IMR-90 (cell line): Measurements from ENCODE around the gene NPLOC4. TPM values are rescaled to one million over a fixed set of nuclear protein-coding genes. Genes with fewer than 3 reads are reported as not detected.

Experiments used
- ATAC-seq: fragments of 200-7000 bp; cut with Tn5 transposase; 2 replicates; pipeline ENCODE4 v1.9.1; 2020; ENCODE audit warnings: low read depth, mild to moderate bottlenecking, moderate library complexity
- BruUV-seq: library from RNA; stranded (reverse); fragments of 400-500 nt; replicated peaks from 2 replicates; lab custom pipeline; 2021; lab: Mats Ljungman, UMichigan
- CTCF ChIA-PET: fragments of 300-600 bp; formaldehyde crosslinking; extraction: SDS; loops from one replicate; lab custom pipeline; 2021; ENCODE audit warnings: antibody characterized with exemption; lab: Yijun Ruan, JAX
- POLR2A ChIA-PET: fragments of 300-600 bp; sonication (Branson Sonifier 250); formaldehyde crosslinking; loops from one replicate; lab custom pipeline; 2022; ENCODE audit warnings: antibody characterized with exemption; ENCODE audit not compliant: unreplicated experiment; lab: Charles Lee
- DNase-seq: peaks from one replicate; pipeline ENCODE4 v3.0.0; 2013
- H2AFZ ChIP-seq: replicated peaks from 2 replicates; pipeline ENCODE3; 2013; ENCODE audit warnings: low read length, mild to moderate bottlenecking; ENCODE audit not compliant: poor library complexity
- H2AK5ac ChIP-seq: 2 replicates; pipeline ENCODE4 v1.6.1; 2013; ENCODE audit warnings: low read depth, low read length, inconsistent platforms
- H2AK9ac ChIP-seq: replicated peaks from 2 replicates; pipeline ENCODE3; 2013; ENCODE audit warnings: mild to moderate bottlenecking, low read depth, low read length, moderate library complexity; ENCODE audit not compliant: poor library complexity
- H2BK120ac ChIP-seq: 2 replicates; pipeline ENCODE4 v1.6.1; 2013; ENCODE audit warnings: low read depth, low read length, inconsistent platforms
- H2BK15ac ChIP-seq: 3 replicates; pipeline ENCODE4 v1.6.1; 2013; ENCODE audit warnings: low read depth, low read length, inconsistent platforms
- H2BK20ac ChIP-seq: 2 replicates; pipeline ENCODE4 v1.6.1; 2013; ENCODE audit warnings: low read depth, mild to moderate bottlenecking, inconsistent platforms, low read length, moderate library complexity
- H2BK5ac ChIP-seq: 2 replicates; pipeline ENCODE4 v1.6.1; 2013; ENCODE audit warnings: mild to moderate bottlenecking, low read depth, low read length, inconsistent platforms; ENCODE audit not compliant: poor library complexity, severe bottlenecking
- H3K14ac ChIP-seq: replicated peaks from 2 replicates; pipeline ENCODE4 v1.6.1; 2013; ENCODE audit warnings: low read depth, low read length, inconsistent platforms
- H3K18ac ChIP-seq: 2 replicates; pipeline ENCODE4 v1.6.1; 2013; ENCODE audit warnings: low read depth, low read length, control low read depth
- H3K23ac ChIP-seq: 2 replicates; pipeline ENCODE4 v1.6.1; 2013; ENCODE audit warnings: low read depth, low read length, inconsistent platforms
- H3K27ac ChIP-seq: 2 replicates; pipeline ENCODE4 v1.5.1; 2013; ENCODE audit warnings: mild to moderate bottlenecking, control low read depth, low read length; ENCODE audit not compliant: insufficient read depth
- H3K27me3 ChIP-seq: 2 replicates; pipeline ENCODE4 v1.6.1; 2013; ENCODE audit warnings: low read length; ENCODE audit not compliant: control insufficient read depth, insufficient read depth
- H3K36me3 ChIP-seq: 2 replicates; pipeline ENCODE4 v1.6.1; 2013; ENCODE audit warnings: low read length, mixed read lengths; ENCODE audit not compliant: control insufficient read depth, insufficient read depth
- H3K4ac ChIP-seq: 2 replicates; pipeline ENCODE4 v1.6.1; 2013; ENCODE audit warnings: low read depth, low read length, inconsistent platforms
- H3K4me1 ChIP-seq: 2 replicates; pipeline ENCODE4 v1.6.1; 2013; ENCODE audit warnings: low read length, mixed read lengths; ENCODE audit not compliant: control insufficient read depth, insufficient read depth
- H3K4me2 ChIP-seq: 2 replicates; pipeline ENCODE4 v1.6.1; 2013; ENCODE audit warnings: low read depth, mild to moderate bottlenecking, control low read depth, low read length, moderate library complexity
- H3K4me3 ChIP-seq: 2 replicates; pipeline ENCODE4 v1.5.1; 2013; ENCODE audit warnings: low read depth, mild to moderate bottlenecking, control low read depth, low read length, moderate library complexity; ENCODE audit not compliant: insufficient read depth
- H3K56ac ChIP-seq: 2 replicates; pipeline ENCODE4 v1.6.1; 2013; ENCODE audit warnings: low read length, inconsistent platforms; ENCODE audit not compliant: insufficient read depth; ENCODE audit errors: extremely low read depth
- H3K79me1 ChIP-seq, 2 experiments: 2 replicates each; pipeline ENCODE4 v1.6.1; 2013; ENCODE audit warnings: low read length in 2 of 2, inconsistent platforms in 1 of 2, low read depth in 1 of 2
- H3K9ac ChIP-seq: 2 replicates; pipeline ENCODE4 v1.6.1; 2013; ENCODE audit warnings: low read depth, low read length, control low read depth
- H3K9me1 ChIP-seq: 2 replicates; pipeline ENCODE4 v1.6.1; 2013; ENCODE audit warnings: low read length, inconsistent platforms; ENCODE audit not compliant: insufficient read depth
- H3K9me3 ChIP-seq: 2 replicates; pipeline ENCODE4 v1.6.1; 2013; ENCODE audit warnings: low read length; ENCODE audit not compliant: control insufficient read depth, insufficient read depth
- H4K20me1 ChIP-seq: 2 replicates; pipeline ENCODE4 v1.6.1; 2013; ENCODE audit warnings: low read length, inconsistent platforms; ENCODE audit not compliant: insufficient read depth
- H4K5ac ChIP-seq: 2 replicates; pipeline ENCODE4 v1.6.1; 2013; ENCODE audit warnings: mild to moderate bottlenecking, low read depth, low read length, control low read depth
- H4K8ac ChIP-seq, 2 experiments: 2 replicates each; pipeline ENCODE4 v1.6.1; 2013; ENCODE audit warnings: low read depth in 2 of 2, low read length in 2 of 2, control low read depth in 1 of 2, inconsistent platforms in 1 of 2
- H4K91ac ChIP-seq: 2 replicates; pipeline ENCODE4 v1.6.1; 2013; ENCODE audit warnings: low read depth, low read length, inconsistent platforms; ENCODE audit not compliant: insufficient read depth
- CEBPB ChIP-seq: IDR thresholded peaks from 2 replicates; pipeline ENCODE4 v1.6.1; 2012; ENCODE audit warnings: low read depth, low read length, improper control_type of control experiment
- CHD1 ChIP-seq: IDR thresholded peaks from 2 replicates; pipeline ENCODE4 v1.6.1; 2012; ENCODE audit warnings: low read depth, low read length, improper control_type of control experiment
- CTCF ChIP-seq: conservative IDR thresholded peaks from 2 replicates; pipeline ENCODE4 v1.5.1; 2012; ENCODE audit warnings: mild to moderate bottlenecking, low read depth, low read length, improper control_type of control experiment
- FOS ChIP-seq: fragments of 150-350 bp; IDR thresholded peaks from 2 replicates; pipeline ENCODE4 v1.6.1; 2016; ENCODE audit warnings: low read depth, low read length
- MAFK ChIP-seq: IDR thresholded peaks from 2 replicates; pipeline ENCODE4 v1.6.1; 2012; ENCODE audit warnings: low read depth, low read length, improper control_type of control experiment
- MAZ ChIP-seq: IDR thresholded peaks from 2 replicates; pipeline ENCODE4 v1.6.1; 2012; ENCODE audit warnings: low read depth, mild to moderate bottlenecking, low read length, improper control_type of control experiment, moderate library complexity, borderline replicate concordance
- MXI1 ChIP-seq: IDR thresholded peaks from 2 replicates; pipeline ENCODE4 v1.6.1; 2012; ENCODE audit warnings: low read depth, mild to moderate bottlenecking, low read length, moderate library complexity, borderline replicate concordance
- NFE2L2 ChIP-seq: fragments of 150-350 bp; IDR thresholded peaks from 2 replicates; pipeline ENCODE4 v1.6.1; 2016; ENCODE audit warnings: low read depth, mild to moderate bottlenecking, low read length
- POLR2A ChIP-seq: IDR thresholded peaks from 2 replicates; pipeline ENCODE4 v1.6.1; 2012; ENCODE audit warnings: mild to moderate bottlenecking, low read depth, low read length
- RAD21 ChIP-seq: IDR thresholded peaks from 2 replicates; pipeline ENCODE4 v1.6.1; 2012; ENCODE audit warnings: low read length, improper control_type of control experiment
- RCOR1 ChIP-seq: IDR thresholded peaks from 2 replicates; pipeline ENCODE4 v1.6.1; 2012; ENCODE audit warnings: mild to moderate bottlenecking, low read length, improper control_type of control experiment; ENCODE audit not compliant: insufficient replicate concordance
- RFX5 ChIP-seq: IDR thresholded peaks from 2 replicates; pipeline ENCODE4 v1.8.0; 2012; ENCODE audit warnings: low read depth, mild to moderate bottlenecking, low read length, moderate library complexity
- SMC3 ChIP-seq: fragments of 150-350 bp; IDR thresholded peaks from 2 replicates; pipeline ENCODE4 v1.6.1; 2016; ENCODE audit warnings: low read depth, mild to moderate bottlenecking, antibody characterized with exemption, low read length, moderate library complexity
- USF2 ChIP-seq: fragments of 150-350 bp; IDR thresholded peaks from 2 replicates; pipeline ENCODE4 v1.6.1; 2017; ENCODE audit warnings: mild to moderate bottlenecking, antibody characterized with exemption, low read length, low read depth
- WGBS, 2 experiments: methylation state at CpG; one replicate each; pipeline versions ENCODE4 v1.1.5 to v1.1.7; 2013; ENCODE audit warnings: missing lambda C conversion rate in 2 of 2; ENCODE audit not compliant: insufficient read length in 1 of 2; ENCODE audit errors: extremely low coverage in 2 of 2; 5-methylcytosine and 5-hydroxymethylcytosine counted together
- dilution Hi-C: fragments of 300-500 bp; cut with HindIII; formaldehyde crosslinking; loops from one replicate; pipeline ENCODE4 v1.14.3; 2018; ENCODE audit warnings: low sequenced_read_pairs; ENCODE audit not compliant: unreplicated experiment
- in situ Hi-C: fragments of 300-500 bp; cut with MboI; formaldehyde crosslinking; loops from 3 replicates; pipeline ENCODE4 v1.14.3; 2019; ENCODE audit warnings: low sequenced_read_pairs, inconsistent platforms, mixed read lengths
- intact Hi-C: fragments of 100-400 bp; cut with micrococcal nuclease; formaldehyde crosslinking; loops from 2 replicates; pipeline ENCODE4 v1.10.0; 2022
- polyA plus RNA-seq, 3 experiments: library from polyadenylated mRNA; depleted of rRNA; stranded (reverse); fragments of >200 nt; gene quantifications; 2 replicates each; pipeline ENCODE4 v1.2.3, GENCODE V29; 2012; ENCODE audit warnings: low replicate concordance in 1 of 3
- total RNA-seq: library from RNA; depleted of rRNA; stranded (reverse); fragments of >200 nt; gene quantifications from 2 replicates; pipeline ENCODE4 v1.2.3, GENCODE V29; 2012

Gene NPLOC4
- total and polyA plus RNA-seq, 2 of the 4 experiments (the other 2 are of a cell fraction), result 70.4 to 78.3 TPM

- Histone ChIP-seq H2BK120ac (no peak overlapping the region), H2BK5ac (no peak overlapping the region), H4K5ac (no peak overlapping the region), H3K56ac (no peak overlapping the region), H4K91ac (no peak overlapping the region), H2BK20ac (no peak overlapping the region), H3K18ac (no peak overlapping the region), H3K36me3 (peaks cover 66% of the 10 kb centered on the region), H3K23ac (no peak overlapping the region), H3K4me1 (no peaks in the 10 kb centered on the region), H4K20me1 (peaks cover 9% of the 10 kb centered on the region; the same call in 1 of the 2 replicates), H4K8ac (no peak overlapping the region), H3K79me1 (peaks cover 47 to 68% of the 10 kb centered on the region in 2 experiments), H3K4ac (no peak overlapping the region), H2AK9ac (no peak overlapping the region), H3K27ac (no peak overlapping the region), H3K4me2 (no peak overlapping the region), H2BK15ac (no peak overlapping the region), H3K14ac (no peak overlapping the region), H3K4me3 (no peak overlapping the region), H3K27me3 (no peaks in the 10 kb centered on the region), H3K9me3 (no peaks in the 10 kb centered on the region), H3K9ac (no peak overlapping the region), H3K9me1 (no peaks in the 10 kb centered on the region), H2AK5ac (no peak overlapping the region), H2AFZ (no peak overlapping the region)
- WGBS, 2 experiments, result 100% methylated on average over 7 of the region's 11 CpGs; no CpG with 5 or more reads in 1 of the 2 experiments
- TF ChIP-seq RFX5 (no peak), CHD1 (no peak), USF2 (no peak), POLR2A (no peak), MAZ (no peak), MAFK (no peak), NFE2L2 (no peak), SMC3 (no peak), CTCF (no peak), FOS (no peak), RCOR1 (no peak), MXI1 (no peak), CEBPB (no peak), RAD21 (no peak)
- dilution Hi-C loops (no loop called here), intact Hi-C loops (no loop called here), in situ Hi-C loops (no loop called here)
- ChIA-PET CTCF (no interaction called here), POLR2A (no interaction called here)
- ATAC-seq (no peak), DNase-seq (no peak)
- no TSS peak for BruUV-seq
Observed at GRCh38 chr17:81593105-81593871, 43.6 kb downstream of the NPLOC4 start.
